Keratinocyte (primary cell): ENCODE measurements around the gene TIMM23.

Experiments
- EZH2 ChIP-seq: IDR thresholded peaks from one replicate; pipeline ENCODE4 v1.6.1; 2012; ENCODE audit warnings: inconsistent platforms, mild to moderate bottlenecking, low read length, moderate library complexity
- TF ChIP-seq, protein P1 (sequence below), 3 experiments: IDR thresholded peaks in 1 of 3; conservative IDR thresholded peaks in 1 of 3; optimal IDR thresholded peaks in 1 of 3; 2 replicates in 2 of 3; 3 replicates in 1 of 3; pipeline versions ENCODE3 to v1.5.1; 2011; ENCODE audit warnings: low read length in 3 of 3, mild to moderate bottlenecking in 3 of 3, moderate library complexity in 2 of 3, control low read depth in 1 of 3, inconsistent platforms in 1 of 3; ENCODE audit not compliant: insufficient read depth in 2 of 3; ENCODE audit errors: extremely low read depth in 1 of 3

DNA sequence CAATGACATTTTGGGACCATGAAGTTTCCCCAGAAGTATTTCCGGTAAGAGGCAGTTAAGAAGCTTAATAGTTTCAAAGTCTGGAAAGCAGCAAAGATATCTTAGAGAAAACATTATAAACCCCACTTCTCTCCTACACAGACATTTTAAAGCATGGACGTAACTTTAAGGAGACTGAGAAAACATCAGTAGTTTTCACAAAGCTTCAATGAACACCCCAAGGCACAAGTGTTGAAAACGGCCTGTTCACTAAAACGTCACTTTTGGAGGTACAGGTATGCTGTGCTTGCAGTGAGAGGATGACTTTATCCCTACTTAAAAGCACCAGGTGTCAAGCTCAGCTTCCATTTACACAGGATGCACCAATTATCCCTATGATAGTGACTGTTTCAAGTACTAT lies 33.1 kb downstream of the TIMM23 start:
- TF ChIP-seq, protein P1, sequence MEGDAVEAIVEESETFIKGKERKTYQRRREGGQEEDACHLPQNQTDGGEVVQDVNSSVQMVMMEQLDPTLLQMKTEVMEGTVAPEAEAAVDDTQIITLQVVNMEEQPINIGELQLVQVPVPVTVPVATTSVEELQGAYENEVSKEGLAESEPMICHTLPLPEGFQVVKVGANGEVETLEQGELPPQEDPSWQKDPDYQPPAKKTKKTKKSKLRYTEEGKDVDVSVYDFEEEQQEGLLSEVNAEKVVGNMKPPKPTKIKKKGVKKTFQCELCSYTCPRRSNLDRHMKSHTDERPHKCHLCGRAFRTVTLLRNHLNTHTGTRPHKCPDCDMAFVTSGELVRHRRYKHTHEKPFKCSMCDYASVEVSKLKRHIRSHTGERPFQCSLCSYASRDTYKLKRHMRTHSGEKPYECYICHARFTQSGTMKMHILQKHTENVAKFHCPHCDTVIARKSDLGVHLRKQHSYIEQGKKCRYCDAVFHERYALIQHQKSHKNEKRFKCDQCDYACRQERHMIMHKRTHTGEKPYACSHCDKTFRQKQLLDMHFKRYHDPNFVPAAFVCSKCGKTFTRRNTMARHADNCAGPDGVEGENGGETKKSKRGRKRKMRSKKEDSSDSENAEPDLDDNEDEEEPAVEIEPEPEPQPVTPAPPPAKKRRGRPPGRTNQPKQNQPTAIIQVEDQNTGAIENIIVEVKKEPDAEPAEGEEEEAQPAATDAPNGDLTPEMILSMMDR (optimal IDR thresholded peaks at IDR 0.05 in 1 of 3, IDR thresholded peaks at IDR 0.05 in 1 of 3, conservative IDR thresholded peaks at IDR 0.05 in 1 of 3; ENCODE audit: extremely low read depth in 1 of 3, insufficient read depth in 2 of 3, low read length in 3 of 3): no peak
- TF ChIP-seq EZH2: no peak
